Stimulated activated CD8-positive, alpha-beta memory T cell treated with anti-CD3 and anti-CD28 coated beads, Interleukin-7, amount 100 ng/mL, for 4 hours (primary cell): ENCODE measurements around the gene SIRPD.

Source experiments
- DNase-seq, 2 donors: peaks; one replicate each; pipeline ENCODE4 v3.0.0-alpha.2; 2020; ENCODE audit warnings: low read depth in 2 of 2

Gene SIRPD

GRCh38 chr20:1494436-1494835 is 63.1 kb downstream of the SIRPD start:
- no peak for DNase-seq

GRCh38 chr20:1493536-1493935 is 64.0 kb downstream of the SIRPD start:
- DNase-seq, result no peak

- no peak for DNase-seq
Measured at GRCh38 chr20:1491860-1492642, 65.5 kb downstream of the SIRPD start.

- DNase-seq, result no peak
Measured at GRCh38 chr20:1491281-1491840, 66.1 kb downstream of the SIRPD start, which contains the start of gene SIRPB2. Gene SIRPB2 (minus strand): TSS chr20:1491420. CDS start chr20:1491359, 61 bp downstream.

GRCh38 chr20:1490643-1491195 is 66.8 kb downstream of the SIRPD start:
- DNase-seq, result no peak

GRCh38 chr20:1489764-1490436 is 67.6 kb downstream of the SIRPD start:
- DNase-seq, result no peak

- no peak for DNase-seq
Measured at GRCh38 chr20:1489325-1489724, 68.2 kb downstream of the SIRPD start.

- DNase-seq, result no peak
Measured at GRCh38 chr20:1486566-1486965, 70.9 kb downstream of the SIRPD start.

GRCh38 chr20:1484438-1485116 is 72.9 kb downstream of the SIRPD start:
- DNase-seq, result no peak
